GM18861 (cell line): Measurements from ENCODE around the gene ZNF397.
"Not testable (repeated sequence)": the region's sequence is repeated elsewhere in the genome, so short reads cannot be mapped to it uniquely, and the experiment has no call there.

ENCODE experiments used
- ATAC-seq: cut with Tn5 transposase; IDR thresholded peaks from one replicate; pipeline ENCODE4 v1.9.1; 2021; ENCODE audit not compliant: unreplicated experiment

The ZNF397 gene

DNA sequence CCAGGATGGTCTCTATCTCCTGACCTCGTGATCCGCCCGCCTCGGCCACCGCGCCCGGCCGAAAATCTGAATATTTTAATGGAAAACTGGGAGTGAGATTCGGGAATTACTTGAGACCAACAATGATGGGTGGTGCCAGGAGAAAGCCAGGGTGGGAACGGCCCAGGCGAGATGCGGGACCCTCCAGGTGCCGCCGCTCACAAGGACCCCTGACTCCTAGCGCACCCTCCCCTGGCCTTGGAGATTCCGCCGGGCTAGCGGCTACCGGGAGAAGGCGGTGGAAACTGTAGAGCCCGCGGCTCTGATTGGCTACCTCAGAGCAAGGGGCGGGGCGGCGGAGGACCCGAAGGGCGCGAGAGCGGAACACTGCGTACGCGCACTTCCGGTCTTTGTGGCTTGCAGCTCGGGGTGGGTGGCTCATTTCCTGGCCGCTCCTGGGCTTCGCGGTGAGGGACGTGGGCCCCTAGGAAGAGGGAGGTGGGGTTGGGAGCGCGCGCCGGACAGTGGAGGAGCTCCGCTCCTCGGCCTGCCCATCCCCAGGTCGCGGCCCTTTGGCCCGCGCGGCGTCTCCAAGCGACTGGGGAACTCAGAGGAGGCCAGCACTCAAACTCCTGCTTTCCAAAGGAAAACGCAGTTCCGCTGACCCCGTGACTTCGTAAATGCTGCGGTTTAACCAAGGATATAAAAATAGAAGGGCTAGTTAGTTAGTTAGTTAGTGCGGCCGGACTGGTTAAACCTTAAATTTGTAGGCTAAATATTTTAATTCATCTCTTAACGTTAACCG is at the start of gene ZNF397:
Gene ZNF397 (plus strand): TSS at position 371 of the 784 bp plus-strand sequence. CDS start 1,437 bp downstream, outside the sequence.
- peak; percentile 95 for ATAC-seq

DNA sequence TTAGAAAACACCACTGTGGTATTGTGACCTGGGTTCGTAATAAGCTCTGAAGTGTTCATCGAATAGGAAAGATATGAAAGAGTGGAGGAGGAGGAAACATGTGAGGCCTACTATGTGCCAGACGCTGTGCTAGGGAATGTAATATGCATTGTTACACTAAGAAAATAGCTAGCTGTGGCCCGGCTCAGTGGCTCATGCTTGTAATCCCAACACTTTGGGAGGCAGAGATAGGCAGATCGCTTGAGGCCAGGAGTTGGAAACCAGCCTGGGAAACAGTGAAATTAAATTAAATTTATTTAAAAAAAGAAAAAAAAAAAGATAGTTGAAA is 49.2 kb upstream of the ZNF397 start:
- no peak for ATAC-seq

GRCh38 chr18:35192415-35192814 is 48.4 kb upstream of the ZNF397 start:
- no peak for ATAC-seq

DNA sequence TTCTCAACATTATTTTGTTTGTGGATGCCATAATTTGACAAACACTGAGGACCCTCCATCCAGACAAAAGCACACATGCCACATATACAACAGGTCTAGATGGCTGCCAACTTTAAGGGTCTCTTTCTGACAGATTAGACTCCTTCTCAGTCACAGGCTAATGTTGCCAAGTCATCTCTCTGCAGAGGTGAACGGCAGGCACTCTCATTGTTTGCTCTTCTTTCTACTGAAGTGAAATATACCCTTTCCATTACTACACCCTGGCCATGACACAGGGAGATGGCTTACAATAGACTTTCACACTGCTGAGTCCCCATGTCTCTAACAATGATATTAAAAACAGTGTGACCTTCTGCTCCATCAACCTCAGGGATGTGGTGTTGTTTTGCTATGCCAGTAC is 47.5 kb upstream of the ZNF397 start:
- ATAC-seq: no peak

- no peak for ATAC-seq
Observed at GRCh38 chr18:35197296-35197695, 43.5 kb upstream of the ZNF397 start.

DNA sequence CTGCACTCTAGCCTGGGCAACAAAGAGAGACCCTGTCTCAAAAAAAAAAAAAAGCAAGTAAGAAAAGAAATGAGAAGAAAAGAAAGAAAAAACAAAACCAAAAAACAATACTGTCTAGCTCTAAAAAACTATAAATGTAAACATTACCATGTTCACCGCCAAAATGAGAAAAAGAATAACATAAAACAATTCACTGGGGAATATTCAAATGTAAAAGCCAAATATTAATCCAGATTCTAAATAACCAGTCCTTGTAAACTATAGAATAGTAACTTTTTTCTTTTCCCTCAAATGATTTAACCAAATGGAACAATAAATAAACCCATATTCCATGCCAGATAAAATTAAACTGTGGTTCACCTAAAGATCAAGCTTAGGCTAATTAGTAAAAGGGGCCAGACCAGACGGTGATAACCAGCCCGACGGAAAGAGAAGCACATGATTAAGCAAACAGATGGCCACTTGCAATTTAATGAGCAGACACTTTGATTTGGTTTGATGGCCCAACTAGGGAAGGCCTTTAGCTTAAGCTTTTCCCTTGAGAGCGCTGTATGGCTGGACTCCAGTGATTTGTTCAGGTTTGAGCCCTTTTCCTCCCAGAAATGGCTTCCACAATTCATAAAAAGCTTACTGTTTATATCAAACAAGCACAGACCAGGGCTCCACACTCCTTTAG is 39.4 kb upstream of the ZNF397 start:
- no peak for ATAC-seq

GRCh38 chr18:35203067-35203466 is 37.8 kb upstream of the ZNF397 start:
- ATAC-seq: no peak

GRCh38 chr18:35205199-35205712 is 35.6 kb upstream of the ZNF397 start:
- ATAC-seq: no peak

DNA sequence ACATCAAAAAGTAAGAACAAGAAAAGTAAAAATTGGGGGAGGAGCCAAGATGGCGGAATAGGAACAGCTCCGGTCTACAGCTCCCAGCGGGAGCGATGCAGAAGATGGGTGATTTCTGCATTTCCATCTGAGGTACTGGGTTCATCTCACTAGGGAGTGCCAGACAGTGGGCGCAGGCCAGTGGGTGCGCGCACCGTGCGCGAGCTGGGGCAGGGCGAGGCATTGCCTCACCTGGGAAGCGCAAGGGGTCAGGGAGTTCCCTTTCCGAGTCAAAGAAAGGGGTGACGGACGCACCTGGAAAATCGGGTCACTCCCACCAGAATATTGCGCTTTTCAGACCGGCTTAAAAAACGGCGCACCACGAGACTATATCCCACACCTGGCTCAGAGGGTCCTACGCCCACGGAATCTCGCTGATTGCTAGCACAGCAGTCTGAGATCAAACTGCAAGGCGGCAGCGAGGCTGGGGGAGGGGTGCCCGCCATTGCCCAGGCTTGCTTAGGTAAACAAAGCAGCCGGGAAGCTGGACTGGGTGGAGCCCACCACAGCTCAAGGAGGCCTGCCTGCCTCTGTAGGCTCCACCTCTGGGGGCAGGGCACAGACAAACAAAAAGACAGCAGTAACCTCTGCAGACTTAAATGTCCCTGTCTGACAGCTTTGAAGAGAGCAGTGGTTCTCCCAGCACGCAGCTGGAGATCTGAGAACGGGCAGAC is 34.9 kb upstream of the ZNF397 start:
- not testable (repeated sequence) for ATAC-seq

GRCh38 chr18:35215026-35215425 is 25.8 kb upstream of the ZNF397 start:
- ATAC-seq: no peak

DNA sequence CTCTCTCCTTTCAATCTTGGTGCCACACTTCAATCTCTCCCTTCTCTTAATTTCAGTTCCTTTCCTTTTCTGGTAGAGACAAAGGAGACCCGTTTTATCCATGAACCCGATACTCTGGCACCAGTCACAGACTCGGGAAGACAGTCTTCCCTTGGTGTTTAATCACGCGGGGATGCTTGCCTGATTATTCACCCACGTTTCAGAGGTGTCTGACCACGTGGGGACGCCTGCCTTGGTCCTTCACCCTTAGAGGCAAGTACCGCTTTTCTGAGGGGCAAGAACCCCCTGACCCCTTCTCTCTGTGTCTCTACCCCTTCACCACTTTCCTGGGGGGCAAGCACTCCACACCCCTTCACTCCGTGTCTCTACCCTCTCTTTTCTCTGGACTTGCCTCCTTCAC is 24.2 kb upstream of the ZNF397 start:
- not testable (repeated sequence) for ATAC-seq

- ATAC-seq: not testable (repeated sequence)
Observed at GRCh38 chr18:35219331-35219730, 21.5 kb upstream of the ZNF397 start.

DNA sequence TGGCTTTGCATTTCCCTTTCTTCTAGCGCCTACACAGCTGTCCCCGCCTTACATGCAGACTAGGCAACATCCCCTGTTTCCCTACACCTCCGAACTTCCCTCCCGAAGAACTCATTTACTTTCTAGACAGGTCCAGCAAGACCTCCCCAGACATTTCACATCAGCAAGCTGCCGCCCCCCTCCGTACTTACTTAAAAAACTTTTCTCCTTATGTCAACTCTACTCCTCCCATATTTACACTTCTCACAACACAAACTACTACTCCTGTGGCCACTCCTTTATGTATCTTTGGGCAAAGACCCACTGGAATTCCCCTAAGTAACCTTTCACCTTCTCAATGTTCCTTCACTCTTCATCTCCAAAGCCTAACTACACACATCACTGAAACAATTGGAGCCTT is 20.4 kb upstream of the ZNF397 start:
- ATAC-seq: no peak

DNA sequence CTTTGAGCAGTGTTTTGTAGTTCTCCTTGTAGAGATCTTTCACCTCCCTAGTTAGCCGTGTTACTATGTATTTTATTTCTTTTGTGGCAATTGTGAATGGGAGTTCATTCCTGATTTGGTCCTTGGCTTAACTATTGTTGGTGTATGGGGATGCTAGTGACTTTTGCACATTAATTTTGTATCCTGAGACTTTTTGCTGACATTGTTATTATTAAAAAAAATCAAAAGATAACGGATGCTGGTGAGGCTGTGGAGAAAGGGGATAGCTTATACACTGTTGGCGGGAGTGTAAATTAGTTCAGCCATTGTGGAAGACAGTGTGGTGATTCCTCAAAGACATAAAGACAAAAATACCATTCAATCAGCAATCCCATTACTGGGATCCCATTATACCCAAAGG is 17.0 kb upstream of the ZNF397 start:
- ATAC-seq: no peak

GRCh38 chr18:35227254-35227653 is 13.6 kb upstream of the ZNF397 start:
- ATAC-seq: no peak

- ATAC-seq: peak; percentile 67
Observed at GRCh38 chr18:35231052-35231451, 9.8 kb upstream of the ZNF397 start.

- ATAC-seq: no peak
Observed at GRCh38 chr18:35236571-35237363, 4.1 kb upstream of the ZNF397 start.

DNA sequence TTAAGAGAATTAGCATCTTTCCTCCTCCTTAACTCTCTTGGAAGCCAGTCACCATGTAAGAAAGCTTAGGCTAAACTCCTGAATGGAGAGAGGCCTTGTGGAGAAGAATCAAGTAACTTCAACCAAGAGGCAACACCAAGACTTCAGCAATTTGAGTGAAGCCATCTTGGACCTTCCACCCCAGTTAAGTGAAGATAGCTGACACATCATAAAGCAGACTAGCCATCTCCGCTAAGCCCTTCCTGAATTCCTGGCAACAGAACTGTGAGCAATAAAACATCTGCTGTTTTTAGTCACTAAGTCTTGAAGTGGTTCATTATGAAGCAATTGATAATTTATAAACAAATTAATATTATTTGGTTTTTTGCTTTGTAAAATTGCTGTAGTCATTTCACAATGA is 1.5 kb upstream of the ZNF397 start:
- no peak for ATAC-seq

DNA sequence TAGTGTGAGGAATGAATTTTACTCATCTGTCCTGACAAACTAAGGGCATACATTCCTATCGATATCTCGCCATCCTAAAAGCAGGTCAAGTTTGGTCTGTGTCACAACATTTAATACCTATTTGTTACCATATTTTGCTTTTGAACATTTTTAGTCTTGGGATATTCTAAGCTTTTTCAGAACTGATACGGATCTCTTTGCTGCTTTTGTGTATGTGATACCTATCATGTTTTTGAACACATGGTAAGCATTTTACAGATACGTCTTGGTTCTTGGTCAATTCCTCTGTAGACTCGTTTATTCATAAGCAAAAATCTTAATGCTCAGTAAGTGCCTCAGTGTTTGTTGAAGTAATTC is 592 bp downstream of the ZNF397 start:
- peak; percentile 17 for ATAC-seq

GRCh38 chr18:35242426-35242825 is 1.6 kb downstream of the ZNF397 start:
- ATAC-seq: no peak

DNA sequence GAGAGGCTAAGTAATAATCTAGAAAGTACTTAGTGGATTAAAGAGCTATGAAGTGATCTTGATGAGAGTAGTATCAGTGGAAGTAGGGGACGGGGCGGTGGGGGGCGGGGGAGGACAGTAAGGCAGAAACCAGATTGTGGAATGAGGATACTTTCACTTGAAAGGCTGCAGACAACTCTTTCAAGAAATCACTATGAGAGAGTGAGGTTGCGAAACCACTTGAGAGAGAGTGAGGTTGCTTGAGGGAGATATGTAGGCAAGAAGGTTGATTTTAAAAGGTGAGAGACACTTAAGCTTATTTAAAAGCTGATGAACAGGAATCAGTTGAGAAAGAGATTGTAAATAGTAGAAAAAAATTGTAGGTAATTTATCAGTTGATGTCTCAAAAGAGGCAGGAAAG is 3.8 kb downstream of the ZNF397 start:
- ATAC-seq: no peak
